NCI-H1092 (cell line): Measurements from ENCODE around the gene USP40.

Source experiments
- DNase-seq: peaks from one replicate; lab custom pipeline; 2025; lab: John Stamatoyannopoulos, UW

The USP40 gene

DNA sequence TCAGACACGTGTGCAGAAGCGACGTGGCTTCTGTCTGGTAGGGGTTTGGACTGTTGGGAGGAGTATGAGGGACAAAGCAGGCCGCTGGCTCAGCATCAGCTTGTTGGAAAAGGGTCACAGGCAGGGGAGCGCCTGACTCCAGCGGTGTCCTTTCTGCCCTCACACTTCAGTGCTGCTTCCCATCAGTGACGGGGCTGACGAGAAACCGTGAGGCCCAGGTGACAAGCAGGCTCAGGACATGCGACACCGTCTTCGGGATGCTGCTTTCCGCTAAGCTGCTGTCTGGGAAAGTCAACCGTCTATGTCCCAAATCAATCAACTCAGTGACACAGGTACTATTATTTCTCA, 90.5 kb downstream of the USP40 start:
- DNase-seq: no peak

DNA sequence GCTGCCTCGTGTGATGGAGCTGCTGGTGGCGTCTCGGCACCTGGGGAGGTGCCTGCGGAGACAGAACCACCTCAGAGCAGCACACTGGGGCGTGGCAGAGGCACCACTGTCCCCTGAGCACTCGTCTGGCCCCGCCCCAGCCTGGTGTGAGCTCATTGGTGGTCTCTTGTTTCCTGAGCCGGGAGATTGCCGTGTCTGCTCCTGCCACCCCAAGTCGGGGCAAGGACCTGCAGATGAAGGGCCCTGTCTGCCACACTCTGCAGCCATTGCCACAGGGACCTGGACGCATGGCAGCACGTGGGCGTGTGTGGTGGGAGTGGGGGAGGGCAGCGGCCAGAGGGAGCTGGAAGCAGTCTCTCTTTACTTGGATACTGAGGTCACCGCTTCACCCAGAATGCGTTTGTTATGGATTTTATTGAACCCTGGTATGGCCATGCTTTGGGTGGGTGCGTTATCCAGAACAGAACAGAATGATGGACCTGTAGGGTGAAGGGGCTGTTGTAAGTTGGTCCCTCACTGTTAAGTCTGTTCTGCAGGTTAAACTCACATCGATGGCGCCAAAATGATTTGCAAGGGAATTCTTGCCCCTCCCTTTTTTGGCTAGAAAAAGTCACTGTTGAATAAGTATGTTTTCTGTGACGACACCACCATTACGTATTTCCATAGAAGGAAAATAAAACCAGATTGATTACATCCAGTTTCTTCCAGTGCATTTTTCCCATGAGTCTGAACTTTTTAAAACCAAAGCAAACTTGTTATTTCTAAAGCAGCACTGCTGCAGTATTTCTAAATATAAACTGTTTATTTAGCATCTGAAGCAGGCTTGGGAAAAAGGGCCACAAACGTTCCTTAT, 92.0 kb downstream of the USP40 start:
- no peak for DNase-seq

- no peak for DNase-seq
These were observed 92.7 kb downstream of the USP40 start for GRCh38 chr2:233473878-233474277.

GRCh38 chr2:233473386-233473791, 93.2 kb downstream of the USP40 start:
- DNase-seq: no peak

DNA sequence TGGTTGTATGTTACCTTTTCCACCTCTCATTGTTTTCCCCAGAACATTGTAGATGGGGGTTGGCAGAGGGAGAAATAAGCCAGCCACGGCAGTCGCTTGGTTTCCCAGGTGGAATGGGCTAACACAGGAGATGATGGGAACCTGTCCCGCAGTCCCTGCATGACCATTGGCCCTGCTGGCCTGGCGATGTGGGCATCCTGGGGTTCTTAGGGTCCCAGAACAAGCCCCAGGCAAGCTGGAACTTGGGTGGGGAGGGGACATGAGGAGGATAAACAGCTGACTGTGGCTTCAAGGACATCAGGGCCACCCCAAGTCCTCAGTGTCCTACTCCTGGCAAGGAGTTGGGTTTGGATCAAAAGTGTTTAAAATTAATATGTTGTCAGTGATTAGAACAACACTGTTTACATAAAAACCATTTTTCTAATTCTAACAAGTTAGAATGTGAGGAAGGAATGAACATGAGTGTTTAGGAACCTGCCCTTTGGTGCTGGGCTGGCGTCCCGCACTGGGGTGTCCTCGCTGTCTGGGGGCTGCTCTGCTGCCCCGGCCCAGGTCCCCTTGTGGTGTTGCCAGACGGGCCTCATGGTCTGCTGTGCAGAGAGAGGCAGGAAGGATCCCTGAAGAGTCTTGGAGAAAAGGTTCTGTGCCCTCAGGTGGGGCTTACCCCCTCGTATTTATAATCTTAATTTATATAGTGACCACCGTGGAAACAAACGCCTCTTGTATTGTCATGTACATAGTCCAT, 95.1 kb downstream of the USP40 start:
- DNase-seq: no peak

- no peak for DNase-seq
These were observed 95.7 kb downstream of the USP40 start for GRCh38 chr2:233470839-233471238.

GRCh38 chr2:233470011-233470687, 96.4 kb downstream of the USP40 start:
- no peak for DNase-seq

- no peak for DNase-seq
These were observed 97.1 kb downstream of the USP40 start for GRCh38 chr2:233469261-233470010.

GRCh38 chr2:233468741-233469110, 97.9 kb downstream of the USP40 start:
- no peak for DNase-seq

DNA sequence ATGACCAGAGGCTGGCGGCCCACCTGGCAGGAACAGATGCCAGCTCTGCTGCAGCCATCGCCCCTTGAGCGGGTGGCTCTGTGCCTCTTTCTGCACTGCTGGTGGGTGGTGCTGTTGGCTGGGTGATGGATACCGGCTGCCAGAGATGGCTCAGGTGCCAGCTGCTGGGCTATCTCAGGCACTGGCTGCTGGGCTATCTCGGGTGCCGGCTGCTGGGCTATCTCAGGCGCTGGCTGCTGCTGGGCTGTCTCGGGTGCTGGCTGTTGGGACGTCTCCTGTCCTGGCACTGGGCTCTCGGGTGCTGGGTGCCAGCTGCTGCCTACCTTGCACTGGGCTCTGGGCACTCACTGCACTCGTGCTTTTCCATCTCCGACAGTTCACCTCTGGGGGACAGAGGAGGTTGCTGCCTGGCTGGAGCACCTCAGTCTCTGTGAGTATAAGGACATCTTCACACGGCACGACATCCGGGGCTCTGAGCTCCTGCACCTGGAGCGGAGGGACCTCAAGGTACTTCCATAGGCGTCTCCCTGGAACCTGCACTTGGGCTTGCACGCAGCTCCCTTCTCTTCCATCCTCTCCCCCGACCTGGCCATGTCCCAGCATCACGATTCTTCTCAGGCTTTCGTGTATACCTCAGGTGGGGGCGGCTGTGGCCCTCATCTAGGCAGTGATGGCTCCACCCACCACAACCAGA, 98.4 kb downstream of the USP40 start:
- no peak for DNase-seq

DNA sequence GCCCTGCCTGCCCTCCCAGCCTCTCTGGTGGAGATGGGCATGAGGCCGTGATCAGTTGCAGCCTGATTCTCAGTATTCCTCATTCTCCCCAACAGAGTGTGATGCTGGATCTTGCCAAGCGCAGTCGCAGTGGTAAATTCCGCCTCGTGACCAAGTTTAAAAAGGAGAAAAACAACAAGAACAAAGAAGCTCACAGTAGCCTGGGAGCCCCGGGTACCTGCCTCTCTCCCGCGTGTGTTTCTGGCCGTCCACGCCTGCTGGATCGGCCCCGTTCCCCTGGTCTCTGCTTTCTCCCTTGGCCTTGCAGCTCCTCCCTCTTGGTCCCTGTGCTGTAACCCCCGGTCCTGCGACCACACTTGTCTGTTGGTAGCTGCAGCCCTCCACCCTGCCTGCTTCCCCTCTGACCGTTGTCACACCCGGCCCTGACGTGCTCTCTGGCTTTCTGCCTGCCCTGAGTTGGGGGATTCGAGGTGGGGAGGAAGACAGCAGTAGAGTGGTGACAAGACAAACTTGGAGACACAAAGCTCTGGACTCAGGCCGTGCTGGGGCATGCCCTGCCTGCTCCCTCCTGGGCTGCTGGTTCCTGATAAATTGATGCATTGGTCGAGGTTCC, 99.5 kb downstream of the USP40 start:
- no peak for DNase-seq

- DNase-seq: no peak
These were observed 101.9 kb downstream of the USP40 start for GRCh38 chr2:233464531-233465240.

DNA sequence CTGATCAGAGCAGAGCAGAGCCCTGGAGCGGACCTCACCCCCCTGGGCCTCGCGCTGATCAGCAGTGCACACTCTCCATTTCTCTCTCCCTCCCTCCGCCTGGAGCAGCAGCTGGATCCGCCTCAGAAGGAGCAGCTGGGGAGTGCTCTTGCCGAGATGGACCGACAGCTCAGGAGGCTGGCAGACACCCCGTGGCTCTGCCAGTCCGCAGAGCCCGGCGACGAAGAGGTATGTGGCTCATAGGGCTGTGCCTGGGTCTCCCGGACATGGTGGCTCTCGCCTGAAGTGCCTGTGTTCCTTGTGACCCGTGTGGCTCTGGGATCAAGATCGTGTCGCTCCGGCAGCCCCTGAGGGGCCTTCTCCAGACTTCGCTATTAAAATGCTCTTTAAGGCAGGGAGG, 102.5 kb downstream of the USP40 start:
- no peak for DNase-seq

GRCh38 chr2:233463586-233463985, 103.0 kb downstream of the USP40 start:
- no peak for DNase-seq

GRCh38 chr2:233462826-233463470, 103.6 kb downstream of the USP40 start:
- DNase-seq: no peak

- DNase-seq: no peak
These were observed 104.3 kb downstream of the USP40 start for GRCh38 chr2:233462202-233462785.

- no peak for DNase-seq
These were observed 105.1 kb downstream of the USP40 start for GRCh38 chr2:233461481-233461891.

GRCh38 chr2:233460726-233461441, 105.7 kb downstream of the USP40 start:
- peak; percentile 83 for DNase-seq

GRCh38 chr2:233459426-233459825, 107.2 kb downstream of the USP40 start:
- no peak for DNase-seq
